Anterior cingulate cortex (tissue), 58 donors: Measurements from ENCODE around the gene CHI3L2.

Experiments
- DNase-seq, 58 donors: peaks; one replicate each; lab custom pipeline; 2025; lab: John Stamatoyannopoulos, UW

CHI3L2 gene

DNA sequence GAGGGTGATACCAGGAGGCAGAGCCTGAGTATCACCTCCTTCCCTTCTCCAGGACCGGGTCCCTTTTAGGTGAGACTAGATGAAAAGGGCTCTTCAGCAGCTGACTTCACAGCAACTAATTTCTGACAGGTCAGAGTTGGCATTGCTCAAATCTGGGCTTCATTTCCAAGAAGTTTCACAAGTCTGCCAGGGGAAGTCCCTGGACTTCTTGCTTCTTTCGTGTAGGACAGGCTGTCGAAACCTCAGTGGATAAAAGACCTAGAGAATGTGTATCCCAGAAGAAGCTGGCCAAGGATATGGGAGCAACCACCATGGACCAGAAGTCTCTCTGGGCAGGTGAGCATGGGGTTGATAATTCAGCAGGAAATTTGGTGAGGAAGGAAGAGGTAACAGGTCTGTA is at the start of gene CHI3L2:
TSS of gene CHI3L2 (plus strand) at position 280 of the 400 bp plus-strand sequence. CDS start at position 297, 17 bp downstream.
- DNase-seq = peak in 2 of 58 donors; percentile 17 to 32

GRCh38 chr1:111179968-111180533 is 47.5 kb upstream of the CHI3L2 start:
- no peak for DNase-seq

- no peak for DNase-seq
Measured at GRCh38 chr1:111182052-111182451, 45.5 kb upstream of the CHI3L2 start.

DNA sequence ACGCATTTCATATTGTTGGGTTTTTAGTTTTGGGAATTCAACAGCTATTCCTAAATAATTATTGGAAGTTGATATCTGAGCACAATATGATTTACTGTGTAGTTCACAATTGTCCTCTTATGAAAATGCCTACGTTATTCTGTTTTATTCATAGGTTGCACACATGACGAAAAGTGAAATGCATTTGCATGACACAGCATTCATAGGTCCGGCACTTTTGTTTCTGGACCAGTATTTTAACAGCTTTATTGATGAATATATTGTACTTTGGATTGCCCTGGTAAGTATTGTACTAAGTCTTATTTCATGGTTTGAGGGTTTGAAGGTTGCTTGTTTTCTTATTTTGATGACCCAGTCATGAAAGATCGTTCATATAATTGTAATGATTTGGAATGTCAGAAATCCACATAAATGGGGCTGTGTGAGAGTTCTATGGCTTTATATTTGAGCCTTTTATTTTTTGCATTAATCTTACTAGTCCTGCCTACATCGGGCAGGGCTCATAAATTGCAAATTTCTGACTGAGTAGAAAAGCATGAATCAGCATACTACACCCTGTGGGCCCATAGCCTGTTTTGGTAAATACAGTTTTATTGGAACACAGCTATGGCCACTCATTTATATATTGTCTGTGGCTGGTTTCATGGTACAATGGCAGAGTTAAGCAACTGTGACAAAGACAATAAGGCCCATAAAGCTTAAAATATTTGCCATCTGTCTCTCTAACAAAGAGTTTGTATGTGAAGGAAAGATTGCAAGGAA is 44.0 kb upstream of the CHI3L2 start:
- no peak for DNase-seq

- DNase-seq = no peak
Measured at GRCh38 chr1:111184663-111185062, 42.9 kb upstream of the CHI3L2 start.

DNA sequence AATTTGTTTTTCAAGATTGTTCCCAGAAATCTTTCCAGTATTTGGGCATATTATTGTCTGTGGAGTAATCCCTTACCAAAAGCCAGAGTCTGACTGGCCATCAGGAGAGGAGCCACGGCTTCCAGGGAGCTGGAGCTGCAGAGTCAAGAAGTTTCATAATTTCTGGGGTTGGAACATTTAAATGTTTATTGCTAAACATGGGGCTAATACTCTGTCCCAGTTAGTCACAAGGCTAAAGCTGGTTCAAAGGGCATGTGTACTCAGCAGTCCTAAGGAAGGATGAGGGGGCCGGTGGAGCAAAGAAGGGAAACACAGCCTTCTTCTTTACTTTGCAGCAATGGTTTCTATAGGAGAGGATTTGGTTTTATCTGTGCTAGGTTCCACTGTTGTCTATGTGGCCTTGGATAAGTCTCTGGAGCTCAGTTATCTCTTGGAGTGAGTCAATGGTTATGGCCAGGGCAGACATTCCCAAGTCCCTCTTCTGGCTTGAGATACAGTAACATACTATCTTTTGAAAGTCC is 36.5 kb upstream of the CHI3L2 start:
- DNase-seq = no peak

GRCh38 chr1:111191496-111191895 is 36.0 kb upstream of the CHI3L2 start:
- DNase-seq = no peak

DNA sequence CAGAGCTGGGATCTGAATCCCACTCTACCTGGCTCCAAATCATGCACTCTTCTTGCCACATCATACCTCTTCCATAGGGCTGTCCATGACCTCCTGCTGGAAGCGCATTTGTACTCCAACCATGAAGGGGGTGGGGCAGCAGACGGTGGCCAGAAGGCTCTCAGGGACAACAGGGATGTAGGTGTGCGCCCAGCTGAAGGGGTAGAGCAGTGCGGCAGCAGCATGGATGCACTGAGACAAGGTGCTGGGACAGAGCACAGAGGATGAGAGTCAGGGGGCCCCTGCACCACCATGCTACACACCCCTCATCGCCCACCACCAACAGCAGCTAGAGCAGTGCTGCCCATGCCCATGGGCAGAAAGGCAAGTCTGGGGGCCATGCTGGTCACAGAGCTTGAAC is 35.4 kb upstream of the CHI3L2 start:
- no peak for DNase-seq

- peak in 8 of 58 donors; percentile 4 to 61 (median 16) for DNase-seq
Measured at GRCh38 chr1:111192658-111193519, 34.6 kb upstream of the CHI3L2 start.

- DNase-seq = no peak
Measured at GRCh38 chr1:111193712-111194480, 33.6 kb upstream of the CHI3L2 start.

GRCh38 chr1:111195002-111195684 is 32.4 kb upstream of the CHI3L2 start:
- DNase-seq = no peak

DNA sequence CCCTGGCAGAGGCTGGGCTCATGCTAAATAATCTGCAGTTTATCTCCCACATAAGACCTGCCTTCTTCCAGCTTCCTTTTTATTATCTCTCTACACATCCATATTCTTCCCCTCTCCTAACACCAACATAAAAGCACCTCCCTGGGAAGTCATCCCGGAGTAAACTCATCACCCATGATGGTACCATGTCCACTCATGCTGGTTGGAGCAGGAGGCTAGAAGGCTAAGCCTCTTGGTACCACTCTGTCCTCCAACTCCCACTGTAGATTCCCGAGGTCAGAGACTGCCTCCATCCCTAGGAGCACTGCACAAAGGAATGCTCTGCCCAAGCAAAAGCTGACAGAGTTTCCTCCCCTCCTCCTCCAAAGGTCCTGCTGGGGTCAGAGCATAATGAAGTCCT is 31.3 kb upstream of the CHI3L2 start:
- DNase-seq = no peak

GRCh38 chr1:111197598-111198284 is 29.8 kb upstream of the CHI3L2 start:
- peak in 1 of 58 donors; percentile 2 for DNase-seq

- no peak for DNase-seq
Measured at GRCh38 chr1:111198836-111199235, 28.7 kb upstream of the CHI3L2 start.

GRCh38 chr1:111199329-111199728 is 28.2 kb upstream of the CHI3L2 start:
- no peak for DNase-seq

DNA sequence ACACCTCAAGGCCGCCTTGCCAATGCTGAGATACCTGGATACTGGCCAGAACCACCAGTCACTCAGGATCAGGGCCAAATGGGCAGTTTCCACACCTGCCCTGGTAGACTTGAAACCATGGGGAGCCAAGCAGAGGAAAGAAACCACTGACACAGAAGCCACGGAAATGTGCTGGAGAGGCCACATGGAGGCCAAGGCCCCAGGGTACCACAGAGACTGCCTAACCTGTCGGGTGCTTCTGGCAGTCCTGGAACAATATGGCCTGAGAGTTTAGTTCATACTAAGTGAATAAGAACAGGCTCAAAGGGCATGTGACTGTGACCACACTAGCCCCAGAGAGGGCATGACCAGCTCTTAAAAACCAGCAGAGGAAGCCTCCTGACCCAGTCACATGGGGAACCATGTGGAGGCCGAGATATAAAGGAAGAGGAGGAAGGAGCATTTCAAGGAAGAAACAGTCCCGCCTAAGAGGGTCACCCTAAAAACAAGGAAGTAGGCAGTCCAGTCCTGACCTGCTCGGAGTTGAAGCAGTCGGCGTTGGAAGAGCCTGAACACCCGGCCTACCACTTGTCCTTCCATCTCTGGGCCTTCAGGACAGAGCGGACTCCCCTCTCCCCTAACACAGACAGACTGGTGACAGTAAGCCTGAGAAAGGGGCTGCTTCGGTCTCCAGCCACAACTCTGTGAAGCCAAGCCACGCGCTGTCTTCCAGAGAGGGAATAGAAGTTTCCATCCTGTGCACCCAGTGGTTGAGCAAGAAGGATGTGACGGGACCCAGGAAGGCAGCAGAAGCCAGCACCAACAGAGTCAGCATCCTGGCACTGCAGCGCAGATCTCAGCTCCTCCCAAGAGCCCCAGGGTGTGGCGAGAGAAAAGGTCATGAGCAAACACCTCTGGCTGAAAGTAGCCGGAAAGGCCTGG is 27.4 kb upstream of the CHI3L2 start, which contains the start of gene DENND2D:
TSS of gene DENND2D (minus strand) at position 766 of the 921 bp plus-strand sequence. CDS start at position 579, 187 bp downstream.
- DNase-seq = peak in 24 of 58 donors; percentile 3 to 60 (median 24)

GRCh38 chr1:111200802-111201161 is 26.7 kb upstream of the CHI3L2 start:
- DNase-seq = no peak
